ENCODE results near the gene TRAF3IP1.

The TRAF3IP1 gene

DNA sequence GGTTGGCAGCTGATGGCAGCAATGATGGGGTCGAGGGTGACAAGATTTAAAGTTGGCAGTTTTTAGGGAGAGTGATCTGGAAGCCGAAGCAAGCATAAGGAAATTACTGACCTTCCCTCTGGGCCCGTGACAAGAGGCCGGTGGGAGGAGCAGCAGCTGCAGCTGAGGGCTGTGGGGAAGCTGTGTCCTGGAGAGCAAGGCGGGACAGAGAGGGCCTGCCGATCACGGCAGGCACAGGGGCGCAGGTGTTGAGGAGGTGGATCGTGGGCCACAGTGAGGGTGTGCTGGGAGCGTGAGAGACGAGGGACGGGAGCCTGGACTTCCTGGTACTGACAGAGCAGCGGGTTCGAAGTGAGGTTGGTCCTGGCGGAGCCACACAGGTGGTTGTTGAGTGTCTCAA lies 31.0 kb downstream of the TRAF3IP1 start:
- H3K4me3 ChIP-seq (ENCODE audit: low read depth, low read length), result no peak overlapping the region
- DNase-seq (ENCODE audit: low read depth), result no peak
- no peak for TF ChIP-seq MAX (IDR thresholded peaks at IDR 0.05; ENCODE audit: low read depth, low read length)

DNA sequence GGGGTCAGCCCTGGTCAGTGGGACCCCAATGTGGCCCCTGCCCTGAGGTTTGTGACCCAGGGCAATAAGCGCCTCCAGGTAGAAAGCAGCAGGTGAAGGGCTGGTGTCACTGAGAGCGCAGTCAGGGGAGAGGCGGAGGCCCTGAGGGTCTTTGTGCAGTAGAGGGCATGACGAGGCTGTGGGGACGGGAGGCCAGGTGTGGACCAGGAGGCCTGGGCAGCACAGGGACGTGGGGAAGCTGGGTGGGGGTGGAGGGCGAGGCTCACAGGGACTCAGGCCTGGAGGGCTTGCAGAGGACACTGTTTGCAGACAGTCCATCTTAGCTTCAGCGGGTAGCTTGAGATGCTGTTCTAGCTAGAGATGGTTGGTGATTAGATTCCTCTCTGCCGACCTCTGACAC lies 32.0 kb downstream of the TRAF3IP1 start:
- no peak for DNase-seq (ENCODE audit: low read depth)
- no peak overlapping the region for H3K4me3 ChIP-seq (ENCODE audit: low read depth, low read length)
- TF ChIP-seq POLR2A (IDR thresholded peaks at IDR 0.05; ENCODE audit: extremely low read depth, insufficient read length), result no peak

DNA sequence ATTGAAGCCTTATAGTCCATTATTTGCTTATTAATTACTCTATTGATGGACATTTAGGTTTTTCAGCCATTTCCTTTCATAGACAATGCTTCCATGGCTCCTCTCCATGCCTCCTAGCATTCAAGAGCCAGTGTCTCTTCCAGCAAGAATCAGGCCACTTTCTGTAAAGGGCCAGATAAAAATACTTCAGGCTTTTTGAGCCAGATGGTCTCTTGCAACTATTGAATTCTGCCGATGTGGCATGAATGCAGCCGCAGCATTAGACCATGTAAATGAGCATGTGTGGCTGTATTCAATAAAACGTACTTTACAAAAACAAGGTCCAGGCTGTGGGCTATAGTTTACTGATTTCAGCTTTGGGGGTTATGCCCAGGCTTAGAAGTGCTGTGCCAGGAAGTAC lies 38.5 kb downstream of the TRAF3IP1 start:
- DNase-seq (ENCODE audit: low read depth), result no peak
- TF ChIP-seq MAX (IDR thresholded peaks at IDR 0.05; ENCODE audit: low read depth, low read length) (no peak), MYC (IDR thresholded peaks at IDR 0.05; ENCODE audit: low read depth, low read length) (no peak), POLR2A (IDR thresholded peaks at IDR 0.05; ENCODE audit: extremely low read depth, insufficient read length) (no peak)
- TF ChIP-seq, protein P1, sequence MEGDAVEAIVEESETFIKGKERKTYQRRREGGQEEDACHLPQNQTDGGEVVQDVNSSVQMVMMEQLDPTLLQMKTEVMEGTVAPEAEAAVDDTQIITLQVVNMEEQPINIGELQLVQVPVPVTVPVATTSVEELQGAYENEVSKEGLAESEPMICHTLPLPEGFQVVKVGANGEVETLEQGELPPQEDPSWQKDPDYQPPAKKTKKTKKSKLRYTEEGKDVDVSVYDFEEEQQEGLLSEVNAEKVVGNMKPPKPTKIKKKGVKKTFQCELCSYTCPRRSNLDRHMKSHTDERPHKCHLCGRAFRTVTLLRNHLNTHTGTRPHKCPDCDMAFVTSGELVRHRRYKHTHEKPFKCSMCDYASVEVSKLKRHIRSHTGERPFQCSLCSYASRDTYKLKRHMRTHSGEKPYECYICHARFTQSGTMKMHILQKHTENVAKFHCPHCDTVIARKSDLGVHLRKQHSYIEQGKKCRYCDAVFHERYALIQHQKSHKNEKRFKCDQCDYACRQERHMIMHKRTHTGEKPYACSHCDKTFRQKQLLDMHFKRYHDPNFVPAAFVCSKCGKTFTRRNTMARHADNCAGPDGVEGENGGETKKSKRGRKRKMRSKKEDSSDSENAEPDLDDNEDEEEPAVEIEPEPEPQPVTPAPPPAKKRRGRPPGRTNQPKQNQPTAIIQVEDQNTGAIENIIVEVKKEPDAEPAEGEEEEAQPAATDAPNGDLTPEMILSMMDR (IDR thresholded peaks at IDR 0.05; ENCODE audit: low read depth, low read length), result no peak
- no peak overlapping the region for H3K4me3 ChIP-seq (ENCODE audit: low read depth, low read length)

- no peak overlapping the region for H3K4me3 ChIP-seq (ENCODE audit: low read depth, low read length)
- TF ChIP-seq MAX (IDR thresholded peaks at IDR 0.05; ENCODE audit: low read depth, low read length), result no peak
- DNase-seq (ENCODE audit: low read depth), result no peak
These were observed 39.1 kb downstream of the TRAF3IP1 start for GRCh38 chr2:238359403-238359802.

GRCh38 chr2:238361877-238362276 lies 41.6 kb downstream of the TRAF3IP1 start:
- TF ChIP-seq, protein P1 (IDR thresholded peaks at IDR 0.05; ENCODE audit: low read depth, low read length), result no peak
- no peak overlapping the region for H3K4me3 ChIP-seq (ENCODE audit: low read depth, low read length)

DNA sequence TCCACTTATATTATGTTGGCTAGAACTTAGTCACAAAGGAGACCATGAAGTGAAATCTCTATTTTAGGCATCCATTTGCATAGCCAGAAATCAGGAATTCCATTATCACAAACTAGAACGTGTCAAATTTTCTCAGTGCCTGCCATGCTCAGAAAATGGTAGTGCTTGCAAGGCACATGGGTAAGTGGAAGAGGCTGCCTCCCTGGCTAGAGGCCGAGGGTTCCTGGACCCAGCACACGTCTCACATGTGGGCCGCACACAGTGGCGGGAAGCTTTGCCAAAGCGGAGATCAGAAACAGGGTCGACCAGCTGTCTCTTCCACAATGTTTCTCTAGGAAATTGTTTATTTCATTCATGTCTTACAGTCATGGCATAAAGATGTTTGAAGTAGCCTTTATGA lies 42.3 kb downstream of the TRAF3IP1 start:
- no peak for DNase-seq (ENCODE audit: low read depth)
- no peak overlapping the region for H3K4me3 ChIP-seq (ENCODE audit: low read depth, low read length)
- TF ChIP-seq POLR2A (IDR thresholded peaks at IDR 0.05; ENCODE audit: extremely low read depth, insufficient read length), result no peak
- TF ChIP-seq, protein P1 (IDR thresholded peaks at IDR 0.05; ENCODE audit: low read depth, low read length), result no peak
- no peak for TF ChIP-seq MAX (IDR thresholded peaks at IDR 0.05; ENCODE audit: low read depth, low read length)
- TF ChIP-seq MYC (IDR thresholded peaks at IDR 0.05; ENCODE audit: low read depth, low read length), result no peak

More at GRCh38 chr2:238361877-238362276, 41.6 kb downstream of the TRAF3IP1 start:
- no peak for DNase-seq (ENCODE audit: low read depth)

- no peak for DNase-seq (ENCODE audit: low read depth)
- no peak overlapping the region for H3K4me3 ChIP-seq (ENCODE audit: low read depth, low read length)
- TF ChIP-seq MYC (IDR thresholded peaks at IDR 0.05; ENCODE audit: low read depth, low read length) (no peak), MAX (IDR thresholded peaks at IDR 0.05; ENCODE audit: low read depth, low read length) (no peak), POLR2A (IDR thresholded peaks at IDR 0.05; ENCODE audit: extremely low read depth, insufficient read length) (no peak)
- TF ChIP-seq, protein P1 (IDR thresholded peaks at IDR 0.05; ENCODE audit: low read depth, low read length), result no peak
These were observed 49.3 kb downstream of the TRAF3IP1 start for GRCh38 chr2:238369591-238370040.

Data from NB4 (cell line).